WTC11 (cell line): ENCODE data around the gene ARPC2. TPM values are rescaled to one million over a fixed set of nuclear protein-coding genes. Genes with fewer than 3 reads are reported as not detected.
A peak's percentile ranks its signal among the peaks of the same experiment; 100 is the strongest.

Experiments
- ATAC-seq: fragments of 200-7000 bp; cut with Tn5 transposase; 2 replicates; pipeline ENCODE4 v1.10.0; 2021; ENCODE audit warnings: mild to moderate bottlenecking, moderate library complexity
- CTCF ChIA-PET: fragments of 300-600 bp; sonication (Branson Sonifier 250); formaldehyde crosslinking; loops from one replicate; lab custom pipeline; 2021; ENCODE audit warnings: antibody characterized with exemption; lab: Charles Lee
- POLR2A ChIA-PET: fragments of 350-600 bp; sonication (Branson Sonifier 250); formaldehyde crosslinking; loops from one replicate; lab custom pipeline; 2021; ENCODE audit warnings: antibody characterized with exemption; lab: Charles Lee
- DNase-seq: peaks from one replicate; pipeline ENCODE4 v3.0.0; 2021; ENCODE audit warnings: low spot score
- H3K27ac Mint-ChIP-seq: 2 replicates; pipeline ENCODE4 v1.8.0; 2021; ENCODE audit warnings: mixed read lengths
- H3K27me3 Mint-ChIP-seq: 2 replicates; pipeline ENCODE4 v1.8.0; 2021; ENCODE audit warnings: low read depth, mild to moderate bottlenecking, moderate library complexity, mixed read lengths
- H3K36me3 Mint-ChIP-seq: 2 replicates; pipeline ENCODE4 v1.8.0; 2021; ENCODE audit warnings: mixed read lengths
- H3K4me1 Mint-ChIP-seq: 2 replicates; pipeline ENCODE4 v1.8.0; 2022; ENCODE audit warnings: mixed read lengths
- H3K4me3 Mint-ChIP-seq: 2 replicates; pipeline ENCODE4 v1.8.0; 2021; ENCODE audit warnings: mild to moderate bottlenecking, moderate library complexity, mixed read lengths
- H3K9me3 Mint-ChIP-seq: 2 replicates; pipeline ENCODE4 v1.8.0; 2021; ENCODE audit warnings: mixed read lengths
- ATF2 ChIP-seq: sonication (generic); formaldehyde crosslinking; IDR thresholded peaks from 2 replicates; pipeline ENCODE4 v1.8.1; 2022; ENCODE audit warnings: low read depth, missing genetic modification reagents, borderline replicate concordance
- CTCF ChIP-seq: fragments of 200-600 bp; IDR thresholded peaks from 2 replicates; pipeline ENCODE4 v1.8.0; 2022; ENCODE audit warnings: antibody characterized with exemption
- GABPB1 ChIP-seq: sonication (generic); formaldehyde crosslinking; IDR thresholded peaks from 2 replicates; pipeline ENCODE4 v1.8.1; 2023; ENCODE audit warnings: mild to moderate bottlenecking, missing genetic modification reagents
- GTF2I ChIP-seq: fragments of 250-450 bp; sonication (Bioruptor Pico); conservative IDR thresholded peaks from 2 replicates; pipeline ENCODE4 v1.4.0; 2021; ENCODE audit warnings: mild to moderate bottlenecking
- HMGA2 ChIP-seq: fragments of 250-450 bp; sonication (Bioruptor Pico); IDR thresholded peaks from 2 replicates; pipeline ENCODE4 v1.4.0; 2021; ENCODE audit warnings: mild to moderate bottlenecking, moderate library complexity
- IRF2 ChIP-seq: sonication (generic); formaldehyde crosslinking; IDR thresholded peaks from 2 replicates; pipeline ENCODE4 v1.8.0; 2022; ENCODE audit warnings: low read depth, missing genetic modification reagents, borderline replicate concordance
- MLX ChIP-seq: sonication (generic); formaldehyde crosslinking; IDR thresholded peaks from 2 replicates; pipeline ENCODE4 v1.8.1; 2023; ENCODE audit warnings: mild to moderate bottlenecking, missing genetic modification reagents, moderate library complexity
- NFYB ChIP-seq: sonication (generic); formaldehyde crosslinking; conservative IDR thresholded peaks from 2 replicates; pipeline ENCODE4 v1.8.0; 2022; ENCODE audit warnings: low read depth, missing genetic modification reagents
- STAT6 ChIP-seq: sonication (generic); formaldehyde crosslinking; conservative IDR thresholded peaks from 2 replicates; pipeline ENCODE4 v1.8.1; 2023; ENCODE audit warnings: mild to moderate bottlenecking, low read depth, missing genetic modification reagents, moderate library complexity
- ZBTB43 ChIP-seq: sonication (generic); formaldehyde crosslinking; IDR thresholded peaks from 2 replicates; pipeline ENCODE4 v1.8.1; 2023; ENCODE audit warnings: mild to moderate bottlenecking, missing genetic modification reagents
- ZNF396 ChIP-seq: fragments of 250-450 bp; sonication (Bioruptor Pico); IDR thresholded peaks from 2 replicates; pipeline ENCODE4 v1.8.0; 2021; ENCODE audit warnings: mild to moderate bottlenecking, moderate library complexity, borderline replicate concordance
- ZNF423 ChIP-seq: fragments of 250-450 bp; sonication (Bioruptor Pico); IDR thresholded peaks from 2 replicates; pipeline ENCODE4 v2.1.2; 2022; ENCODE audit warnings: mild to moderate bottlenecking, moderate library complexity
- total RNA-seq: library from RNA; stranded (reverse); gene quantifications from 3 replicates; pipeline ENCODE4 v1.2.3, GENCODE V29; 2021

Gene ARPC2
- total RNA-seq, 1 experiment from 2014 or later, result 184 TPM

- Mint-ChIP-seq H3K4me1 (peaks cover 2% of the 10 kb centered on the region), H3K36me3 (peaks cover 3% of the 10 kb centered on the region; the same call in 1 of the 2 replicates), H3K27ac (peak overlapping the region; percentile 93), H3K4me3 (no peak overlapping the region), H3K9me3 (no peaks in the 10 kb centered on the region), H3K27me3 (no peaks in the 10 kb centered on the region)
- POLR2A ChIA-PET, result no interaction called here
- no peak for ATAC-seq
- DNase-seq, result no peak
- TF ChIP-seq GABPB1 (CRISPR knock-in tag), result no peak
- no peak for TF ChIP-seq ZNF423 (CRISPR knock-in tag)
- TF ChIP-seq ZNF396 (CRISPR knock-in tag), result no peak
- TF ChIP-seq ATF2 (CRISPR knock-in tag), result no peak
- no peak for TF ChIP-seq MLX (CRISPR knock-in tag)
- TF ChIP-seq IRF2 (CRISPR knock-in tag), result no peak
- TF ChIP-seq STAT6 (CRISPR knock-in tag), result no peak
- no peak for TF ChIP-seq NFYB (CRISPR knock-in tag)
- no peak for TF ChIP-seq HMGA2 (CRISPR knock-in tag)
- CTCF ChIA-PET, result no interaction called here
Observed at GRCh38 chr2:218281449-218281848, 64.5 kb downstream of the ARPC2 start.

- no peak overlapping the region for H3K4me3 Mint-ChIP-seq
- no peak for ATAC-seq
Observed at GRCh38 chr2:218282173-218282991, 65.4 kb downstream of the ARPC2 start.

GRCh38 chr2:218284106-218284811 lies 67.3 kb downstream of the ARPC2 start:
- H3K27me3 Mint-ChIP-seq, result no peaks in the 10 kb centered on the region

More at GRCh38 chr2:218282173-218282991, 65.4 kb downstream of the ARPC2 start:
- ChIA-PET POLR2A (interaction anchor here (0.5 kb wide), 1 partner anchor 1698 kb away, joined by 4 read pairs; no protein-coding TSS in a partner anchor), CTCF (interaction anchor here (0.6 to 1.7 kb wide), 5 partner anchors 9 to 114 kb away, joined by 3 to 5 read pairs (median 3); partner anchors contain the start of genes AAMP and PNKD)
- Mint-ChIP-seq H3K9me3 (no peaks in the 10 kb centered on the region), H3K4me1 (peaks cover 12% of the 10 kb centered on the region), H3K27me3 (no peaks in the 10 kb centered on the region), H3K36me3 (peaks cover 1% of the 10 kb centered on the region; the same call in 1 of the 2 replicates), H3K27ac (peak overlapping the region; percentile 84)
- DNase-seq, result no peak
- no peak for TF ChIP-seq ZBTB43 (CRISPR knock-in tag)

More at GRCh38 chr2:218284106-218284811, 67.3 kb downstream of the ARPC2 start:
- H3K9me3 Mint-ChIP-seq, result no peaks in the 10 kb centered on the region
- CTCF ChIA-PET, result no interaction called here
- POLR2A ChIA-PET, result no interaction called here
- H3K4me1 Mint-ChIP-seq, result peaks cover 12% of the 10 kb centered on the region
- no peak for ATAC-seq
- H3K36me3 Mint-ChIP-seq, result no peaks in the 10 kb centered on the region; the same call in 1 of the 2 replicates
- no peak overlapping the region for H3K4me3 Mint-ChIP-seq
- no peak overlapping the region; the same call in 1 of the 2 replicates for H3K27ac Mint-ChIP-seq
- TF ChIP-seq MLX (CRISPR knock-in tag), result no peak
- TF ChIP-seq GTF2I (CRISPR knock-in tag), result no peak
- no peak for TF ChIP-seq CTCF
- DNase-seq, result no peak
